ENCODE results near the gene LRRC1. TPM values are rescaled to one million over a fixed set of nuclear protein-coding genes. Genes with fewer than 3 reads are reported as not detected.

LRRC1 gene
- total and polyA plus RNA-seq, 2 of the 13 experiments (the other 11 are each of a cell fraction or from before 2014, with no cell fraction given): 15.6 to 27.7 TPM

DNA sequence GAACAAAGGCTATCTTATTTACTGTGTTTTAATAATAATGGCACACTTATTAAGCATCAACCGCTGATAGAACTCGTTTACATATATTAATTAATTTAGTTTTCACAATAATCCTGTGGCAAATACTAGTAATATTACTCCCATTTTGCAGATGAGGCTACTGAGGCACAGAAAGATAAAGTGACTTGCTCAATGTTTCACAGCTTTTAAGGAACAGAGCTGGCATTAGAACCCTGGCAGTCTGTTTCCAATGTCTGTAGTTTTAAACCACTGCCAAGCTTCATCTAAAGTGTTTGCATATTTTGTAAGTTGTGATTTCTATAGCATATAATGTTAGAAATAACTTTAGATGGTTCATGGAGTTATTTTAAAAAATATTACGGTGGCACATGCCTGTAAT, 38.4 kb upstream of the LRRC1 start:
- Histone ChIP-seq H3K79me2 (ENCODE audit: insufficient read depth, low read length) (no peaks in the 10 kb centered on the region), H2AFZ (ENCODE audit: low read length) (no peak overlapping the region), H3K4me1 (ENCODE audit: insufficient read depth, low read length) (no peaks in the 10 kb centered on the region), H3K27ac (ENCODE audit: extremely low read length, insufficient read depth, low read length) (no peak overlapping the region), H3K27me3 (ENCODE audit: control insufficient read depth in 1 of 2, insufficient read depth in 2 of 2, low read length in 2 of 2) (no peaks in the 10 kb centered on the region), H3K4me3 (replicated peaks in 1 of 3; ENCODE audit: insufficient read depth in 1 of 3, low read depth in 2 of 3, low read length in 3 of 3) (no peak overlapping the region), H4K20me1 (ENCODE audit: insufficient read depth, low read length) (no peaks in the 10 kb centered on the region), H3K4me2 (ENCODE audit: low read depth, low read length) (no peak overlapping the region), H3K36me3 (replicated peaks in 1 of 2; ENCODE audit: control insufficient read depth in 1 of 2, insufficient read depth in 2 of 2, low read length in 2 of 2) (no peaks in the 10 kb centered on the region), H3K9me3 (ENCODE audit: low read length) (no peaks in the 10 kb centered on the region), H3K9ac (ENCODE audit: insufficient read depth, low read depth, low read length) (no peak overlapping the region)
- in situ Hi-C loops (cut with HindIII; ENCODE audit: extremely low pct_ligation_motif_present, low pct_unique_long_range_greater_than_20kb): no loop called here
- CTCF ChIA-PET (ENCODE audit: low intra/inter-chr PET ratio, low total read pairs): no interaction called here
- WGBS (ENCODE audit: low lambda C conversion rate): 78% methylated on average over 3 of the region's 3 CpGs
- POLR2A ChIA-PET: no interaction called here
- intact Hi-C loops (cut with micrococcal nuclease; ENCODE audit: unreplicated experiment): no loop called here
- DNase-seq (ENCODE audit: low spot score) (no peak), ATAC-seq (no peak), FAIRE-seq (no peak)
- TF ChIP-seq, protein P1, sequence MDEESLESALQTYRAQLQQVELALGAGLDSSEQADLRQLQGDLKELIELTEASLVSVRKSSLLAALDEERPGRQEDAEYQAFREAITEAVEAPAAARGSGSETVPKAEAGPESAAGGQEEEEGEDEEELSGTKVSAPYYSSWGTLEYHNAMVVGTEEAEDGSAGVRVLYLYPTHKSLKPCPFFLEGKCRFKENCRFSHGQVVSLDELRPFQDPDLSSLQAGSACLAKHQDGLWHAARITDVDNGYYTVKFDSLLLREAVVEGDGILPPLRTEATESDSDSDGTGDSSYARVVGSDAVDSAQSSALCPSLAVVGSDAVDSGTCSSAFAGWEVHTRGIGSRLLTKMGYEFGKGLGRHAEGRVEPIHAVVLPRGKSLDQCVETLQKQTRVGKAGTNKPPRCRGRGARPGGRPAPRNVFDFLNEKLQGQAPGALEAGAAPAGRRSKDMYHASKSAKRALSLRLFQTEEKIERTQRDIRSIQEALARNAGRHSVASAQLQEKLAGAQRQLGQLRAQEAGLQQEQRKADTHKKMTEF (CRISPR knock-in tag; IDR thresholded peaks at IDR 0.05): no peak
- peak; percentile 45; the same call in 1 of the 2 replicates for TF ChIP-seq ZNF629 (CRISPR knock-in tag; conservative IDR thresholded peaks at IDR 0.05)
- no TSS peak for BruUV-seq (replicated peaks)

DNA sequence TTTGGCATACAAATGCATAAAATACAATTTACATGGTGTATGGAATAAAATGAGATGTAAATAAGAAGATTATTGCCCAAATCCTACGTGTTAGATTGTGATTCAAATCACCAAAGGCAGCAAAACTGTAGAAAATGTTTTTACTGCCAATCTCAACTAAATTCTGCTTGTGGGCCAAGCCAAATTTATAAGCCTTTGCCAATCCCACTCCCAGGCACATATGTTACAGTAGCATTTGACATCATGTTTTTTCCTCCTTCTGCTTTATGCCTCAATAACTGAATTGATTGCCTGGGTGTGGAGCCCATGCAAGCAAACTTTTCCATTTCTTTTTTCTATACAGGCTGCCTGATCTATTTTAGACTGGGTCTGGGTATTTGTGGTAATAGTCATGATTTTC, 36.3 kb upstream of the LRRC1 start:
- no peak overlapping the region for H3K4me2 ChIP-seq (ENCODE audit: low read depth, low read length)
- H3K27ac ChIP-seq (ENCODE audit: extremely low read length, insufficient read depth, low read length): no peak overlapping the region
- H3K9me3 ChIP-seq (ENCODE audit: low read length): no peaks in the 10 kb centered on the region
- BruUV-seq (replicated peaks): no TSS peak
- H3K79me2 ChIP-seq (ENCODE audit: insufficient read depth, low read length): no peaks in the 10 kb centered on the region
- no peaks in the 10 kb centered on the region for H3K36me3 ChIP-seq (replicated peaks in 1 of 2; ENCODE audit: control insufficient read depth in 1 of 2, insufficient read depth in 2 of 2, low read length in 2 of 2)
- FAIRE-seq (no peak), DNase-seq (ENCODE audit: low spot score) (no peak), ATAC-seq (no peak)
- H4K20me1 ChIP-seq (ENCODE audit: insufficient read depth, low read length): no peaks in the 10 kb centered on the region
- 5% methylated on average over 1 of the region's 1 CpG for WGBS (ENCODE audit: low lambda C conversion rate)
- no peaks in the 10 kb centered on the region for H3K27me3 ChIP-seq (ENCODE audit: control insufficient read depth in 1 of 2, insufficient read depth in 2 of 2, low read length in 2 of 2)
- intact Hi-C loops (cut with micrococcal nuclease; ENCODE audit: unreplicated experiment) (no loop called here), in situ Hi-C loops (cut with HindIII; ENCODE audit: extremely low pct_ligation_motif_present, low pct_unique_long_range_greater_than_20kb) (no loop called here)
- no peak overlapping the region for H3K9ac ChIP-seq (ENCODE audit: insufficient read depth, low read depth, low read length)
- no peaks in the 10 kb centered on the region for H3K4me1 ChIP-seq (ENCODE audit: insufficient read depth, low read length)
- ChIA-PET POLR2A (no interaction called here), CTCF (ENCODE audit: low intra/inter-chr PET ratio, low total read pairs) (no interaction called here)
- TF ChIP-seq, protein P2, sequence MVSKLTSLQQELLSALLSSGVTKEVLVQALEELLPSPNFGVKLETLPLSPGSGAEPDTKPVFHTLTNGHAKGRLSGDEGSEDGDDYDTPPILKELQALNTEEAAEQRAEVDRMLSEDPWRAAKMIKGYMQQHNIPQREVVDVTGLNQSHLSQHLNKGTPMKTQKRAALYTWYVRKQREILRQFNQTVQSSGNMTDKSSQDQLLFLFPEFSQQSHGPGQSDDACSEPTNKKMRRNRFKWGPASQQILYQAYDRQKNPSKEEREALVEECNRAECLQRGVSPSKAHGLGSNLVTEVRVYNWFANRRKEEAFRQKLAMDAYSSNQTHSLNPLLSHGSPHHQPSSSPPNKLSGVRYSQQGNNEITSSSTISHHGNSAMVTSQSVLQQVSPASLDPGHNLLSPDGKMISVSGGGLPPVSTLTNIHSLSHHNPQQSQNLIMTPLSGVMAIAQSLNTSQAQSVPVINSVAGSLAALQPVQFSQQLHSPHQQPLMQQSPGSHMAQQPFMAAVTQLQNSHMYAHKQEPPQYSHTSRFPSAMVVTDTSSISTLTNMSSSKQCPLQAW (CRISPR knock-in tag; IDR thresholded peaks at IDR 0.05): no peak
- TF ChIP-seq RORA (CRISPR knock-in tag; IDR thresholded peaks at IDR 0.05): no peak
- no peak for TF ChIP-seq ZNF792 (CRISPR knock-in tag; IDR thresholded peaks at IDR 0.05)
- TF ChIP-seq, protein P3, sequence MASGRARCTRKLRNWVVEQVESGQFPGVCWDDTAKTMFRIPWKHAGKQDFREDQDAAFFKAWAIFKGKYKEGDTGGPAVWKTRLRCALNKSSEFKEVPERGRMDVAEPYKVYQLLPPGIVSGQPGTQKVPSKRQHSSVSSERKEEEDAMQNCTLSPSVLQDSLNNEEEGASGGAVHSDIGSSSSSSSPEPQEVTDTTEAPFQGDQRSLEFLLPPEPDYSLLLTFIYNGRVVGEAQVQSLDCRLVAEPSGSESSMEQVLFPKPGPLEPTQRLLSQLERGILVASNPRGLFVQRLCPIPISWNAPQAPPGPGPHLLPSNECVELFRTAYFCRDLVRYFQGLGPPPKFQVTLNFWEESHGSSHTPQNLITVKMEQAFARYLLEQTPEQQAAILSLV (CRISPR knock-in tag; IDR thresholded peaks at IDR 0.05; ENCODE audit: borderline replicate concordance): no peak
- TF ChIP-seq ZNF430 (CRISPR knock-in tag; IDR thresholded peaks at IDR 0.05): no peak
- no peak for TF ChIP-seq RAD51 (IDR thresholded peaks at IDR 0.05; ENCODE audit: borderline replicate concordance)
- TF ChIP-seq ZNF713 (CRISPR knock-in tag; IDR thresholded peaks at IDR 0.05): no peak
- no peak for TF ChIP-seq BORCS8-MEF2B (CRISPR knock-in tag; IDR thresholded peaks at IDR 0.05)
- TF ChIP-seq PHF5A (CRISPR knock-in tag; IDR thresholded peaks at IDR 0.05; ENCODE audit: low read depth, unreplicated experiment): no peak
- no peak overlapping the region for H2AFZ ChIP-seq (ENCODE audit: low read length)
- no peak overlapping the region for H3K4me3 ChIP-seq (replicated peaks in 1 of 3; ENCODE audit: insufficient read depth in 1 of 3, low read depth in 2 of 3, low read length in 3 of 3)

All from HepG2 (cell line).